Ovary (tissue), 9 donors: ENCODE results near the gene SYTL3. TPM values are rescaled to one million over a fixed set of nuclear protein-coding genes. Genes with fewer than 3 reads are reported as not detected.

Experiments
- DNase-seq, 5 donors: peaks; one replicate each; pipeline ENCODE4 v3.0.0-alpha.2; 2019 to 2020
- H3K27ac ChIP-seq, 2 donors: fragments of 200-600 bp; one replicate each; pipeline versions ENCODE4 v1.5.1 to v1.8.0; 2019 to 2022
- H3K27me3 ChIP-seq: fragments of 200-600 bp; one replicate; pipeline ENCODE4 v1.8.0; 2022
- H3K36me3 ChIP-seq: fragments of 200-600 bp; sonication (generic); one replicate; pipeline ENCODE4 v1.5.1; 2019
- H3K4me1 ChIP-seq: one replicate; pipeline ENCODE4 v1.8.1; 2013; ENCODE audit warnings: mild to moderate bottlenecking, moderate library complexity; ENCODE audit not compliant: insufficient read depth
- H3K4me3 ChIP-seq: fragments of 200-600 bp; sonication (generic); one replicate; pipeline ENCODE4 v1.5.1; 2017
- H3K9me3 ChIP-seq, 2 donors: fragments of 200-600 bp in 1 of 2; sonication (generic) in 1 of 2; one replicate each; pipeline versions ENCODE4 v1.5.1 to v1.8.1; 2013 to 2019; ENCODE audit warnings: mild to moderate bottlenecking in 1 of 2, moderate library complexity in 1 of 2
- CTCF ChIP-seq, 3 donors: fragments of 450-650 bp in 2 of 3; fragments of 200-600 bp in 1 of 3; IDR thresholded peaks; one replicate each; pipeline versions ENCODE4 v1.5.1 to v1.8.0; 2016 to 2022; ENCODE audit warnings: antibody characterized with exemption in 3 of 3, mild to moderate bottlenecking in 1 of 3
- EP300 ChIP-seq: sonication (generic); formaldehyde crosslinking; IDR thresholded peaks from one replicate; pipeline ENCODE4 v1.6.1; 2017; ENCODE audit warnings: antibody characterized with exemption
- POLR2A ChIP-seq: fragments of 450-650 bp; IDR thresholded peaks from one replicate; pipeline ENCODE4 v1.6.1; 2017; ENCODE audit warnings: antibody characterized with exemption, mild to moderate bottlenecking, moderate library complexity
- WGBS, 3 donors: extraction: QIAGEN DNeasy Blood & Tissue Kit in 1 of 3; methylation state at CpG; one replicate each; pipeline versions ENCODE4 v1.1.5 to v1.1.7; 2013 to 2017; 5-methylcytosine and 5-hydroxymethylcytosine counted together
- intact Hi-C, 4 donors: fragments of 100-400 bp; cut with DNase I; formaldehyde crosslinking; loops; one replicate each; pipeline versions ENCODE4 v1.11.0 to v1.15.1; 2022 to 2023
- polyA plus RNA-seq, 2 donors: library from polyadenylated mRNA; stranded (reverse); fragments of 200-250 nt in 1 of 2; fragments of 350-450 nt in 1 of 2; fragmentation: Illumina TruSeq in 1 of 2; extraction: RNeasy Lipid Tissue Mini Kit (QIAGEN cat#74804) in 1 of 2; gene quantifications; one replicate each; pipeline ENCODE4 v1.2.3, GENCODE V29; 2013 to 2014
- total RNA-seq, 7 donors: library from RNA; depleted of rRNA in 2 of 7; stranded (reverse); fragments of >200 nt in 2 of 7; fragmentation: NEBNext Ultra II Directional in 3 of 7; extraction: Animal tissue kit (Norgen Biotek cat#: 25700) in 3 of 7; gene quantifications; one replicate each; pipeline versions ENCODE4 v1.1.0 to v1.2.4, GENCODE V29; 2016 to 2023
- donor health status: DM: no; HTN: no; CAD: no; lungs with moderate emphysema.
- donor health status: DM: no; HTN: no; CAD: no.
- donor health status: Bipolar disorder and iron deficiency.
- donor health status: DM: yes; HTN: yes; CAD: no.
- donor health status: DM: no; HTN: no; CAD: no.
- donor health status: DM: yes; HTN: yes; CAD: no.

SYTL3 gene
- total and polyA plus RNA-seq, 9 donors = 1.7 to 7.8 (median 2.5) TPM

- no peak overlapping the region for H3K27ac ChIP-seq
- 74 to 87% (median 87%) methylated on average over 7 of the region's 7 CpGs for WGBS, 3 donors
- DNase-seq = peak in 1 of 5 donors; percentile 19
Observed at GRCh38 chr6:158759966-158760617, 110.2 kb downstream of the SYTL3 start.

GRCh38 chr6:158760618-158761250 lies 110.9 kb downstream of the SYTL3 start:
- peak in 1 of 5 donors; percentile 20 for DNase-seq
- TF ChIP-seq EP300 (no peak), POLR2A (no peak), CTCF (IDR thresholded peaks at IDR 0.05) (no peak)
- Histone ChIP-seq H3K27ac (no peak overlapping the region), H3K4me3 (no peak overlapping the region), H3K9me3 (no peaks in the 10 kb centered on the region), H3K27me3 (no peaks in the 10 kb centered on the region), H3K36me3 (no peaks in the 10 kb centered on the region), H3K4me1 (no peaks in the 10 kb centered on the region)
- WGBS, 3 donors = 83 to 89% (median 85%) methylated on average over 17 of the region's 17 CpGs
- intact Hi-C loops = no loop called here

More at GRCh38 chr6:158759966-158760617, 110.2 kb downstream of the SYTL3 start:
- no peaks in the 10 kb centered on the region for H3K9me3 ChIP-seq
- no peaks in the 10 kb centered on the region for H3K27me3 ChIP-seq
- H3K4me1 ChIP-seq = no peaks in the 10 kb centered on the region
- intact Hi-C loops = no loop called here
- TF ChIP-seq EP300 = no peak
- TF ChIP-seq CTCF (IDR thresholded peaks at IDR 0.05) = no peak
- TF ChIP-seq POLR2A = no peak
- H3K36me3 ChIP-seq = no peaks in the 10 kb centered on the region
- no peak overlapping the region for H3K4me3 ChIP-seq

GRCh38 chr6:158761746-158762145 lies 111.9 kb downstream of the SYTL3 start:
- Histone ChIP-seq H3K27me3 (no peaks in the 10 kb centered on the region), H3K36me3 (no peaks in the 10 kb centered on the region), H3K4me1 (no peaks in the 10 kb centered on the region), H3K9me3 (no peaks in the 10 kb centered on the region), H3K27ac (no peak overlapping the region), H3K4me3 (no peak overlapping the region)
- WGBS, 3 donors = 90 to 96% (median 94%) methylated on average over 10 of the region's 10 CpGs
- intact Hi-C loops = no loop called here
- TF ChIP-seq EP300 = no peak
- TF ChIP-seq POLR2A = no peak
- TF ChIP-seq CTCF (IDR thresholded peaks at IDR 0.05) = no peak
- peak in 1 of 5 donors; percentile 15 for DNase-seq

GRCh38 chr6:158762787-158763433 lies 113.1 kb downstream of the SYTL3 start:
- no peak overlapping the region for H3K4me3 ChIP-seq
- no peaks in the 10 kb centered on the region for H3K4me1 ChIP-seq
- no peak overlapping the region for H3K27ac ChIP-seq
- no peaks in the 10 kb centered on the region for H3K9me3 ChIP-seq
- WGBS, 3 donors = 76 to 79% (median 77%) methylated on average over 12 of the region's 12 CpGs
- DNase-seq = peak in 1 of 5 donors; percentile 17
- TF ChIP-seq POLR2A (no peak), EP300 (no peak), CTCF (IDR thresholded peaks at IDR 0.05) (no peak)
- intact Hi-C loops = no loop called here
- H3K27me3 ChIP-seq = no peaks in the 10 kb centered on the region
- H3K36me3 ChIP-seq = no peaks in the 10 kb centered on the region
